Urinary bladder (tissue), 4 donors: Measurements from ENCODE around the gene RORC. TPM values are rescaled to one million over a fixed set of nuclear protein-coding genes. Genes with fewer than 3 reads are reported as not detected.
"Not testable (repeated sequence)": the region's sequence is repeated elsewhere in the genome, so short reads cannot be mapped to it uniquely, and the experiment has no call there.

Source experiments
- DNase-seq: peaks from one replicate; pipeline ENCODE4 v3.0.0-alpha.2; 2015; ENCODE audit errors: extremely low spot score
- H3K27ac ChIP-seq: one replicate; pipeline ENCODE4 v1.5.1; 2013; ENCODE audit warnings: low read depth, mild to moderate bottlenecking, moderate library complexity
- H3K36me3 ChIP-seq: one replicate; pipeline ENCODE4 v1.6.1; 2013; ENCODE audit warnings: mild to moderate bottlenecking, moderate library complexity; ENCODE audit not compliant: insufficient read depth
- H3K4me1 ChIP-seq: one replicate; pipeline ENCODE4 v1.6.1; 2013; ENCODE audit warnings: mild to moderate bottlenecking, moderate library complexity; ENCODE audit not compliant: insufficient read depth
- H3K4me3 ChIP-seq: one replicate; pipeline ENCODE4 v1.5.1; 2013; ENCODE audit warnings: low read depth, low read length
- WGBS: extraction: QIAGEN DNeasy Blood & Tissue Kit; methylation state at CpG from one replicate; pipeline ENCODE4 v1.1.7; 2013; 5-methylcytosine and 5-hydroxymethylcytosine counted together
- polyA plus RNA-seq: library from polyadenylated mRNA; stranded (reverse); fragments of 200-250 nt; gene quantifications from one replicate; pipeline ENCODE4 v1.2.3, GENCODE V29; 2013
- total RNA-seq: library from RNA; depleted of rRNA; stranded (reverse); fragments of >200 nt; gene quantifications from one replicate; pipeline ENCODE4 v1.2.3, GENCODE V29; 2014
- donor health status: healthy with polysubstance abuse.
- donor health status: healthy.

RORC gene
- total and polyA plus RNA-seq, 2 donors, result 0.71 to 1.6 TPM

DNA sequence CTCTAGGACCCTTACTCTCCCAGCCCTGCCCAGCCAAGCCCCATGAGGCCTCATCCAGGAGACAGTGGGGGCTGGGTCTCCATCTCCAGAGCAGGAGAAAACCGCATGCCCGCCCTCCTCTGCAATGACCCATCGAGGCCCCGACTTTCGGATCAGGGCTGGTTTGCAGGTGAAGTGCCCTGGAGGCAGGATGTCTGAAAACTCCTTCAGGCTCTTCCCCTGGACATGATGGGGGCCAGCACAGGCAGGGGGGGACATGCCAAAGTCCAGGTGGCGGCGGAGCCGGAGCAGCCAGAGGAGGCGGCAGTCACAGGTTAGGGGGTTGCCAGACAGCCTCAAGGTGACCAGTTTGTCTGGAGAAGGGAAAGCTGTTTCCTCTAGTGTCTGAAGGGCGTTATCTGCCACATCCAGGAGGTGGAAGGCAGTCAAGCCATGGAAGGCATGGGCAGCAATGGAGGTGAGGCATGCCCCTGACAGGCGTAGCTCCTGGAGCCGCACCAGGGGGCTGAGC, 30.2 kb downstream of the RORC start:
- 91% methylated on average over 12 of the region's 12 CpGs for WGBS
- Histone ChIP-seq H3K4me3 (no peak overlapping the region), H3K4me1 (no peaks in the 10 kb centered on the region), H3K36me3 (no peaks in the 10 kb centered on the region), H3K27ac (no peak overlapping the region)
- no peak for DNase-seq

DNA sequence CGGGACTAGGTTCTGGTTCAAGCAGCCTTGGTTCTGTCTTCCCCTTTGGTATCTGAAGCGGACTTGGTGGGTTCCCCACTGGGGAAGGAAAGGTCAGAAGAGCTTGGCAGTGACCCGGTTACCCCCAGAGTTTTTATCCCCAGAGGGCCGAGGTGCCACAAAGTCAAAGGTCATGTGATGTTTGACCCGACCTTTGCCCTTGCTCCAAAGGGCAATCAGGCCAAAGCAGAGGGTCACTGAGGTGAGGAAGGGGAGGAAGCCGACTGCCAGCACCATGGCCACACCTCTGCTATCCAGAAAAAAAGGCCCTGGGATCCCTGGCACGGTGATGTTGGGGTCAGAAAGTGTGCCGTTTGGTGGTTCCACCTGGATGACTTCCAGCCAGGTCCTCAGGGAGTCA, 30.8 kb downstream of the RORC start:
- no peak for DNase-seq
- Histone ChIP-seq H3K36me3 (no peaks in the 10 kb centered on the region), H3K4me1 (no peaks in the 10 kb centered on the region), H3K4me3 (no peak overlapping the region), H3K27ac (no peak overlapping the region)
- WGBS, result 62% methylated on average over 8 of the region's 8 CpGs

DNA sequence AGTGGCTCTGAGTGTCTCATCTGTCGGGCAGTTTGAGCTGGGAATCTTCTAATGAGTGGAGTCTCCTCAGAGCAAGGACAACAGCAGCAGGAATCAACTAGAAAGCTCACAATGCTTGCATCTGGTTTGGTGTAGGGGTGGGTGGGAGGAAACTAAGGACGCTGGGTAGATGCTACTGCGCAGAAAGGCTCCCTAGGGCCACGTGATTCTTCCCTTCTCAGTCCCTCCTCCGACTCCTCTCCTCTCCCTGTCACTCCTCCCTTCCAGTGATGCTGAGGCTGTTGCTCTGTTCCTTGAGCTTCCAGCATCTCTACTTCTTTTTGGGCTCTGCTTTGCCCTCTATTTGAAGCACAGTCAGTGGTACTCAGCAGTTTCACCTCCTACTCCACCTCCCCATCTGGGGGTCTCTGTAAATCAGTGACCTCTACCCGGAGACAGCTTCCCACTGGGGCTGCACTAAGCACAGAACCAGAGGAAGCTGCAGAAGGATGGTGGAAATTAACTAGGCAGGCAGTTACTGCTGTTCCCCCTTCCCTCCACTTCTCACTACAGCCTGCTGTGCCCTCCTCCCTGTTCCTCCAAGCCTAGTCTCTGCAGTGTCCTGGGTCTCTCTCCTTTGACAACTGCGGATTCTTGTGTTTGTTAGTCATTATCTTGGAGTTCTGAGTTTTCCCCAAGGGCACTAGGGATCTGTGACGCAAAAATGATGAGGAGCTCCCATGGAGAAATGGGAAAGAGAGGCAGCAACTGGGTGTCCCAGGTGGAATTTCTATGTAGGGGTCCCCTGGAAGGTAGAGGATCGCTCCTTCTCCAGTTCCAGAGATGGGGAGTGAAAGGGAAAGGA, 32.2 kb downstream of the RORC start:
- H3K4me3 ChIP-seq, result no peak overlapping the region
- H3K36me3 ChIP-seq, result no peaks in the 10 kb centered on the region
- 47% methylated on average over 9 of the region's 9 CpGs for WGBS
- no peak overlapping the region for H3K27ac ChIP-seq
- no peaks in the 10 kb centered on the region for H3K4me1 ChIP-seq
- no peak for DNase-seq

DNA sequence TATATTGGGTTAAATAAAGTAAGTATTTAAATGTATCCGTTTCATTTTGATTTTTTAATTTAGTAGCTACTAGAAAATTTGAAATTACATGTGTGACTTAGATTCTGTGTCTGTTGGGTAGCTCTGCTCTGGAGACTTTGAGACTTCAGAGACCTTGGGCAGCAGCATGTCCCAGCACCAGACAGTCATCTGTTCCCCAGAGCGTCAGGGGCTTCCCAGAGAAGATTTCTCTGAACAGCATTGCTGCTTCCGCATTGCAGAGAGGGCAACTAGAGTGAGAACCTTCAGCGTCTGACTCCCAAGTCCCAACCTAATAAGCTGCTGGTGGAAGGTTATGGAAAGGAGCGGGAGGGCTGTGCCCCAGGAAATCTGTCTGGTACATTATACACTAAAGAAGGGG, 33.0 kb downstream of the RORC start:
- Histone ChIP-seq H3K36me3 (no peaks in the 10 kb centered on the region), H3K27ac (no peak overlapping the region), H3K4me3 (no peak overlapping the region), H3K4me1 (no peaks in the 10 kb centered on the region)
- no peak for DNase-seq
- 88% methylated on average over 5 of the region's 5 CpGs for WGBS

DNA sequence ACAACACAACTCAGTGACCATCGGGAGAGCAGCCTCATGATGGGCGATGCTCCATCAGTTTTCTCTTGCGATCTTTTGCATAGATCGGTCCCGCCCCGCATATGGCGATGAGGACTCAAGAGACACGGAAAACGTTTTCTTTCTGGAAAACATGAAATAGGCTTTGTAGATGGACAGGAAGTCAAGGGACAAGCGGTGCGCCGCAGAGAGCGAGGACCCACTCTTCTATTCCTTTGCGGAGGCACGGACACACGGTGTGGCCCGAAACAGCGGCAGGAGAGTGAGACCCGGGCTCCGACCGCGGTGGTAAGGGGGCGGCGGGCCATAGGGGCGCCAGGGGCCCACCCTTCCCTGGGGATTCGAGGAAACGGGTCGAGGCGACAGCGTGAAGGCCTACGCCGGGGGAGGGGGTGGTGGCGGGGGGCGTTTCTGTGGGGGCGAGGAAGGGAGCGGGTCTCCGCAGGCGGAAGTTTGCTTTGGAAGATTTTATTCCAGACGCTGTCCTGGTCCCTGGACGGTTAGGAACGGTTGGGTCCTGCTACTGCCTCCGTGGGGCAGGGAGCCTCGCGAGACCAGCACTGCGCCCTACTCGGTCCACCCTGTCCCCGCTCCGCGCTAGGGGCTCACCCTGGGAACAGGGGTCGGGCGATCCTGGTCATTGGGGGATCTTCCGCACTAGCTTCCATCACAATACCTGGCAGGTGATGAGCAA, 40.5 kb downstream of the RORC start:
- WGBS, result 1% methylated on average over 52 of the region's 52 CpGs

DNA sequence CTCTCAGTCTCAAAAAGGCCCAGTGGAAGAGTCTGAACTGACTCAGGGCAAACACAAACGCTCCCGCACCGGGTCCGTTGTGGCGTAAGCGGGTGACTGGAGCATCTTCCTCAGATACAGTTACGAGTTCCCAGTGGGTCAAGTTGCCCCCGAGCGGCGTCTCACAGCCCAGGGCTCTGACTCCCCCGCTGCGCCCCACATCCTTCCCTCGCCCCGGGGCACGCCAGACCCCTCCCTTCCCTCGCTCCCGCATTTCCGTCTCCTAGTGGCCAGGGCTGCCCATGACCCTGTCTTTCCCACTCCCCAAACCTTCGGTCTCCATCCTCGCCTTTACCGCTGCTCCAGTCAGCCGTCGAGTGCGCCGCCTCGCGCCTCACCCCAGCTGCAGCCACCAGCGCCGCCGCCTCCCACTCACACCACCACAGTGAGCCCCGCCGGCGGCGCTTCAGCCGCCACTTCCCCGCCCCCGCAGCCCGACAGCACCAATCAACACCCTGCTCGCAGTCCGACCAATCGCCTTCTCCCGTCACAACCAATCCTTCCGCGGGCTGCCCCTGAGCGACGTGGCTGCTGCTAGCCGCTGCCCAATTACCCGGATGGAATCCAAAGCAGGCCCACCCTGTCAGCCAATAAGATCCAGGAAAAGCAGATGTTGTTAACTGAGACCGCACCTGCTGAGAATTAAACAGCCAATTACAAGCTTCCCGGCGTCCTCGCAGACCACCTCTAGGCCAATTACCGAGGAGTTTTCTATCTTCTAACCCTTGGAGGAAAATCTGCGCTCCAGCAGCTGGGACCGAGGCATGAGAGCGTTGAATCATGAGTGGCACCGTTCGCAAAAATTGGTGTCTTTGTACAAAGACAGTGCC, 41.3 kb downstream of the RORC start, which contains the start of gene TDRKH:
TDRKH (minus strand) TSS at position 430 of the 869 bp plus-strand sequence. CDS start 7,478 bp downstream, outside the sequence.
- Histone ChIP-seq H3K4me3 (peak within 1 kb of the TSS; percentile 62), H3K4me1 (no peaks in the 10 kb centered on the region), H3K27ac (no peak within 1 kb of the TSS), H3K36me3 (no peaks in the 10 kb centered on the region)
- peak; percentile 95 for DNase-seq
- under 1% methylated on average over 58 of the region's 58 CpGs for WGBS

More for the DNA sequence above, 40.5 kb downstream of the RORC start:
- Histone ChIP-seq H3K36me3 (no peaks in the 10 kb centered on the region), H3K4me1 (no peaks in the 10 kb centered on the region), H3K27ac (no peak overlapping the region), H3K4me3 (peak overlapping the region; percentile 62)
- DNase-seq, result no peak

DNA sequence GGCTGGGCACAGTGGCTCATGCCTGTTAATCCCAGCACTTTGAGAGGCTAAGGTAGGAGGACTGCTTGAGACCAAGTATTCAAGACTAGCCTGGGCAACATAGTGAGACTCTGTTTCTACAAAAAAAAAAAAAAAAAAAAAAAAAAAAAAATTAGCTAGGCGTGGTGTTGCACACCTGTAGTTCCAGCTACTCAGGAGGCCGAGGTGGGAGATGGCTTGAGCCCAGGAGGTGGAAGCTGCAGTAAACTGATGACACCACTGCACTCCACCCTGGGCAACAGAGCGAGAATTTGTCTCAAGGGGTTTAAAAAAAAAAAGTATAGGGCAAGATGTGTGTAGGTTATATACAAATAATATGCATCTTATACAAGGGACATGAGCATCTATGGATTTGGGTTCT, 43.9 kb downstream of the RORC start:
- Histone ChIP-seq H3K4me1 (no peaks in the 10 kb centered on the region), H3K27ac (no peak overlapping the region)
- 89% methylated on average over 3 of the region's 3 CpGs for WGBS

DNA sequence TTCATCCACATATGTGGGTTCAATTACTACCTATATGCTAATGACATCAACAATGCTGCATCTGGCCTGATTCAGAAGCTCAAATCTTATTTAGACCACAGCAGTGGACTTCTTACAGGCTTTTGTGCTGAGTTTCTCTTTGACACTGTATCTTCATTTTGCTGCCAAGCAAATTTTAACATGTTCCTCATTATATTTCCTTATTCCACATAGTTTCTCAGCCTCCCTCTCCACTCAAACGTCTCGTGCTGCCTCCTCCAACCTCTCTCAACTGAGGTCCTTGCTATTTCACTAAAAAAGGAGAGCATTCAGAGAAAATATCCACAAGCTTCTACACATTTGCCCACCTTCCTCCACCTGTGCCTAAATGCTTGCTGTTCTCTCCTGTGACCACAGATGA, 47.8 kb downstream of the RORC start:
- peaks cover 1% of the 10 kb centered on the region for H3K36me3 ChIP-seq
- no peak overlapping the region for H3K4me3 ChIP-seq
- no peak for DNase-seq
- H3K27ac ChIP-seq, result no peak overlapping the region
- no peaks in the 10 kb centered on the region for H3K4me1 ChIP-seq
- WGBS, result 68% methylated on average over 2 of the region's 2 CpGs

More for the DNA sequence above, 43.9 kb downstream of the RORC start:
- no peak for DNase-seq
- H3K36me3 ChIP-seq, result no peaks in the 10 kb centered on the region
- no peak overlapping the region for H3K4me3 ChIP-seq

DNA sequence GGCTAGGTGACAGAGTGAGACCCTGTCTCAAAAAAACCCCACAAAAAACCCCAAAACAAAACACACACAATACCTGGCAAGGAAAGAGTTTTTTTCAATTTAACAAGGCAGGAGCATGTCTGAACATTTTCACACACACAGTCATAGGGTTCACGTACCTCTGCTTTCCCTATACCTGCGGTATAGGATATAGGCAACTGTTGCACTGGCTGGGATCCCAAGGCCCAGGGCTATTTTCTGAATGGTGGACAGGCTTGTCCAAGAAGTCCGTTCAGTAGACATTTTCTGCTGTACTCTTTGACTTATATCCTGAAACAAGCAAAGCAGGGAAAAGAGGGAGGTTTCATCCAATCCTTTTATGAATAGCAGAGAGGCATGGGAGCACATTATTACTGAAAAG, 48.9 kb downstream of the RORC start:
- 78% methylated on average over 3 of the region's 3 CpGs for WGBS
- no peak overlapping the region for H3K4me3 ChIP-seq
- H3K4me1 ChIP-seq, result no peaks in the 10 kb centered on the region
- H3K36me3 ChIP-seq, result peaks cover 1% of the 10 kb centered on the region
- H3K27ac ChIP-seq, result no peak overlapping the region
- no peak for DNase-seq

DNA sequence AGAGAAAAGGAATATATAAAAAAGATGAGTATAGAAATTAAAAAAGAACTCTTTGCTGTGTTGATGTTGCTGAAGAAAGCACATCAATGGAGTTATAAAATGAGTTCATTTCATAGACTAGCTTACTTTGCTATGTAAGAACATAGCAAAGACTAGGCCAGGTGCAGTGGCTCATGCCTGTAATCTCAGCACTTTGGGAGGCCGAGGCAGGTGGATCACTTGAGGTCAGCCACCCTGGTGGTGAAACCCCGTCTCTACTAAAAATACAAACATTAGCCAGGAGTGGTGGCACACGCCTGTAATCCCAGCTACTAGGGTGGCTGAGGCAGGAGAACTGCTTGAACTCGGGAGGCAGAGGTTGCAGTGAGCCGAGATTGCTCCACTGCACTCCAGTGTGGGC, 49.6 kb downstream of the RORC start:
- 79% methylated on average over 5 of the region's 5 CpGs for WGBS

DNA sequence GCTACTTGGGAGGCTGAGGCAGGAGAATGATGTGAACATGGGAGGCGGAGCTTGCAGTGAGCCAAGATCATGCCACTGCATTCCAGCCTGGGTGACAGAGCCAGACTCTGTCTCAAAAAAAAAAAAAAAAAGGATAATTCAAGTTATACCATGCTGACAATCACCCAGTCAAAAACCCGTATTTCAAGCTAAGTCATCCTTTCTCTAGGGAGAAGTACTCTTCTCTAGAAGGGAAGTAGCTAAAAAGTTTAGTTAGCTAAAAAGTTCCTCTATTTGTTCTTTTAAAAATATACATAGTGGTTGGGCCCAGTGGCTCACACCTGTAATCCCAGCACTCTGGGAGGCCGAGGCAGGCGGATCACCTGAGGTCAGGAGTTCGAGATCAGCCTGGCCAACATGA, 50.9 kb downstream of the RORC start:
- not testable (repeated sequence) for H3K27ac ChIP-seq, H3K4me3 ChIP-seq, DNase-seq, H3K4me1 ChIP-seq, H3K36me3 ChIP-seq
- WGBS, result 92% methylated on average over 5 of the region's 5 CpGs

More for the DNA sequence above, 49.6 kb downstream of the RORC start:
- H3K27ac ChIP-seq, H3K4me1 ChIP-seq, H3K36me3 ChIP-seq, DNase-seq, H3K4me3 ChIP-seq: not testable (repeated sequence)

DNA sequence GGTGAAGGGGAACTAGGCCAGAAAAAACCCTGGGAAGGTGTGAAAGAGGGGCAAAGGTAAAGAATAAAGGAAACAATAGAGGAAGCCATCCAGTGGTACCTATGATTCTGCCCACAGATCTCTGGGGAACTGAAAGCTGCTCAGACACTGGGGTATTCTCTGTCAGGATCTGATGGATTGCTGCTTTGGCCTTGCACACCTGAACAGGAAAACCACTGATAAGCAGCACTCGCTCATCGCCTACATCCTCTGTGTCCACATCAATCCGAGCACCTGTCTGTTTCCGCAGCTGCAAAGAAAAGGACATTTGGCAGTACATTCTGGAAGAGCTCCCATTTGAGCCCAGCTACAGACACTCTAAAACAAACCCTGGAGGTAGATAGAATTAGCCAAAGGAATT, 51.8 kb downstream of the RORC start:
- 90% methylated on average over 4 of the region's 4 CpGs for WGBS
- Histone ChIP-seq H3K4me3 (no peak overlapping the region), H3K36me3 (peaks cover 4% of the 10 kb centered on the region), H3K4me1 (no peaks in the 10 kb centered on the region), H3K27ac (no peak overlapping the region)
- no peak for DNase-seq

DNA sequence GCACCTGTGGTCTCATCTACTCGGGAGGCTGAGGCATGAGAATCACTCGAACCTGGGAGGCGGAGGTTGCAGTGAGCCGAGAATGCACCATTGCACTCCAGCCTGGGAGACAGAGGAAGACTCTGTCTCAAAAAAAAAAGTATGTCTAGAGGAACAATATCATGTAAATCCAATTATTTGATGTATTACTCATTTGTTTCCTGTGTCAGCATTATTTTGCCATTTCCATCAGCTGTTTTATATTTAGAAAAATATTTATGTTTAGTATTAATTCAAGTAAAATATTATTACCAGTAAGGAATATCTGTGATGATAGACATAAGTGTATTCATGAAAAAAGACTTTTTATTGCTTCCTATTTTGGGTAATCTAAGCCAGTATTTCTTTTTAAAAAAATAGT, 54.3 kb downstream of the RORC start:
- H3K27ac ChIP-seq, result no peak overlapping the region
- peaks cover 4% of the 10 kb centered on the region for H3K36me3 ChIP-seq
- DNase-seq, result no peak
- no peaks in the 10 kb centered on the region for H3K4me1 ChIP-seq
- 97% methylated on average over 4 of the region's 4 CpGs for WGBS
- no peak overlapping the region for H3K4me3 ChIP-seq
